OCI-LY1 (cell line): ENCODE results near the gene CETP.

Experiments
- H2AFZ ChIP-seq: fragments of 200-600 bp; sonication (generic), shearing (Covaris generic); 2 replicates; pipeline ENCODE4 v1.6.0; 2014; ENCODE audit warnings: antibody characterized with exemption, mild to moderate bottlenecking, low read length
- H3F3A ChIP-seq: fragments of 200-600 bp; sonication (generic), shearing (Covaris generic); 2 replicates; pipeline ENCODE4 v1.6.0; 2014; ENCODE audit warnings: mild to moderate bottlenecking, antibody characterized with exemption, low read length, moderate library complexity; ENCODE audit not compliant: insufficient read depth
- H3K27ac ChIP-seq: fragments of 200-600 bp; sonication (generic); 2 replicates; pipeline ENCODE4 v1.5.1; 2014; ENCODE audit warnings: low read length, mixed run types, mild to moderate bottlenecking, low read depth; ENCODE audit not compliant: poor library complexity, severe bottlenecking
- H3K27me3 ChIP-seq: fragments of 200-600 bp; sonication (generic); 2 replicates; pipeline ENCODE4 v1.6.0; 2014; ENCODE audit warnings: antibody characterized with exemption, mild to moderate bottlenecking, low read length, moderate library complexity; ENCODE audit not compliant: insufficient read depth
- H3K36me3 ChIP-seq: fragments of 200-600 bp; sonication (generic); 2 replicates; pipeline ENCODE4 v1.6.1; 2014; ENCODE audit warnings: mild to moderate bottlenecking, antibody characterized with exemption, low read length, moderate library complexity, mixed read lengths; ENCODE audit not compliant: insufficient read depth
- H3K4me1 ChIP-seq: fragments of 200-600 bp; sonication (generic); 2 replicates; pipeline ENCODE4 v1.5.1; 2014; ENCODE audit warnings: mild to moderate bottlenecking, low read length, moderate library complexity; ENCODE audit not compliant: insufficient read depth, severe bottlenecking
- H3K4me2 ChIP-seq: fragments of 200-600 bp; sonication (generic), shearing (Covaris generic); 2 replicates; pipeline ENCODE4 v1.6.1; 2014; ENCODE audit warnings: low read length
- H3K4me3 ChIP-seq: fragments of 200-600 bp; sonication (generic); 2 replicates; pipeline ENCODE4 v1.5.1; 2014; ENCODE audit warnings: low read length, low read depth, mild to moderate bottlenecking, mixed read lengths; ENCODE audit not compliant: poor library complexity, severe bottlenecking
- H3K79me2 ChIP-seq: fragments of 200-600 bp; shearing (Covaris generic); 2 replicates; pipeline ENCODE4 v1.6.1; 2016; ENCODE audit warnings: mixed run types, low read length, mixed read lengths; ENCODE audit not compliant: insufficient read depth
- H3K9ac ChIP-seq: fragments of 200-600 bp; sonication (generic), shearing (Covaris generic); 2 replicates; pipeline ENCODE4 v1.6.1; 2014; ENCODE audit warnings: mild to moderate bottlenecking, low read length, mixed read lengths
- H3K9me2 ChIP-seq: fragments of 200-600 bp; sonication (generic), shearing (Covaris generic); 2 replicates; pipeline ENCODE4 v1.6.1; 2014; ENCODE audit warnings: low read depth, mild to moderate bottlenecking, low read length, mixed read lengths
- H3K9me3 ChIP-seq: fragments of 200-600 bp; shearing (Covaris generic); 2 replicates; pipeline ENCODE4 v1.6.1; 2014; ENCODE audit warnings: low read length, mixed read lengths
- H4K20me1 ChIP-seq: fragments of 200-600 bp; sonication (generic), shearing (Covaris generic); 2 replicates; pipeline ENCODE4 v1.6.0; 2016; ENCODE audit warnings: mild to moderate bottlenecking, low read length; ENCODE audit not compliant: insufficient read depth
- EZH2 ChIP-seq: fragments of 200-600 bp; sonication (generic), shearing (Covaris generic); IDR thresholded peaks from 2 replicates; pipeline ENCODE4 v1.8.0; 2017; ENCODE audit warnings: borderline replicate concordance, mixed run types, mild to moderate bottlenecking, antibody characterized with exemption, low read length, moderate library complexity, mixed read lengths
- TF ChIP-seq, protein P1 (sequence below): fragments of 200-600 bp; sonication (generic), shearing (Covaris generic); IDR thresholded peaks from 2 replicates; pipeline ENCODE4 v1.5.1; 2017; ENCODE audit warnings: mild to moderate bottlenecking, antibody characterized with exemption, low read length, moderate library complexity, mixed read lengths

The CETP gene

DNA sequence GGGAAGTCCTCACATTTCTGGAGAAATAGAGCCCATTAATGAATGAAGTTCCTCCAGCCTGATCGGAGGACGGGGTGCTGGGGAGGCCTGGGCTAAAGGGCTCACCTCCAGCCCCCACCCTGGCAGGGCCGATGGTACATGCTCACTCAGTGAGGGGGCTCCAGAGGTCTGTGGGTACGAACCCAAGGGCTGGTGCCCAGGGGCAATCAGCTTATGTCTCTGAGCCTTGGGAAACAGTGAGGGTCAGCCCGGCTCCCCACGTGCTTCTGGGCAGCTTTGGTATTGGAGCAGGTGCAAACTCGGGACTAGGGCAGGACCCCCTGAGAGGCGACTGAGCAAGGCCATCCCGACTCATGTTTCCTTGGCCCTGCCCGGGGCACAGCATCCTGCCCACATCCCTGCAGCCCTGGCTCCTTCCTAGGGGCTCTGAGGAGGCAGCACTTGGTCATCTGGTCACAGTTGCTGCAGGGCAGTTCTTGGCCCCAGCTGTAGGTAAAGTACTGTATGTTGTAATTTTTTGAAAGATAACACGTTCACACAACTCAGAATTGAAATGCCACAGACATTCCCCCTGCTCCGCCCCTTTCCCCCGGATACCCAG lies 969 bp upstream of the CETP start:
- no peaks in the 10 kb centered on the region for H3K9me3 ChIP-seq
- H3K4me3 ChIP-seq = no peak overlapping the region
- no peak overlapping the region for H2AFZ ChIP-seq
- no peaks in the 10 kb centered on the region for H3K9me2 ChIP-seq
- H3F3A ChIP-seq = no peaks in the 10 kb centered on the region
- H3K9ac ChIP-seq = no peak overlapping the region
- H3K4me2 ChIP-seq = no peak overlapping the region
- H3K27ac ChIP-seq = no peak overlapping the region
- H3K27me3 ChIP-seq = peaks cover 5% of the 10 kb centered on the region; the same call in 1 of the 2 replicates
- H3K4me1 ChIP-seq = peaks cover 3% of the 10 kb centered on the region
- H3K79me2 ChIP-seq = no peaks in the 10 kb centered on the region
- TF ChIP-seq, protein P1, sequence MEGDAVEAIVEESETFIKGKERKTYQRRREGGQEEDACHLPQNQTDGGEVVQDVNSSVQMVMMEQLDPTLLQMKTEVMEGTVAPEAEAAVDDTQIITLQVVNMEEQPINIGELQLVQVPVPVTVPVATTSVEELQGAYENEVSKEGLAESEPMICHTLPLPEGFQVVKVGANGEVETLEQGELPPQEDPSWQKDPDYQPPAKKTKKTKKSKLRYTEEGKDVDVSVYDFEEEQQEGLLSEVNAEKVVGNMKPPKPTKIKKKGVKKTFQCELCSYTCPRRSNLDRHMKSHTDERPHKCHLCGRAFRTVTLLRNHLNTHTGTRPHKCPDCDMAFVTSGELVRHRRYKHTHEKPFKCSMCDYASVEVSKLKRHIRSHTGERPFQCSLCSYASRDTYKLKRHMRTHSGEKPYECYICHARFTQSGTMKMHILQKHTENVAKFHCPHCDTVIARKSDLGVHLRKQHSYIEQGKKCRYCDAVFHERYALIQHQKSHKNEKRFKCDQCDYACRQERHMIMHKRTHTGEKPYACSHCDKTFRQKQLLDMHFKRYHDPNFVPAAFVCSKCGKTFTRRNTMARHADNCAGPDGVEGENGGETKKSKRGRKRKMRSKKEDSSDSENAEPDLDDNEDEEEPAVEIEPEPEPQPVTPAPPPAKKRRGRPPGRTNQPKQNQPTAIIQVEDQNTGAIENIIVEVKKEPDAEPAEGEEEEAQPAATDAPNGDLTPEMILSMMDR = no peak
- TF ChIP-seq EZH2 = no peak
- H4K20me1 ChIP-seq = no peaks in the 10 kb centered on the region
- H3K36me3 ChIP-seq = no peaks in the 10 kb centered on the region

DNA sequence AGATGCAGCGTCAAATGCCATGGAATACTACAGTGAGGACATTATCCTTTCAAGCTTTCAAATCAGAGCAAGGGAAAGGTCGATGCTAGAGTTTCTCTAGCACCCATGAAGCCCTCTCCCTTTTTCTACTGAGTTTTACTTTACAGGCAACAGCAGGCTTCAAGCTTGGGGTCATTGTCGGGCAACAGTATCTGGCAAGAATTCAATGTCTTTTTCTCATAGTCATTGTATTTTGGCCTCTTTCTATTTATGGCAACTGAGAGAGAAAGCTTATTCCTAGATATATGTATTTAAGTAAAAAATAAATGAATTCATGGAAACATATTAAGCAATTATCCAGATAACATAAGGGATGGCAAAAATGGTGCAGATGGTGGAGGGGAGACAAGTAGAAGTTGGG lies 364 bp upstream of the CETP start:
- no peak overlapping the region for H3K27ac ChIP-seq
- no peaks in the 10 kb centered on the region for H3K79me2 ChIP-seq
- H4K20me1 ChIP-seq = no peaks in the 10 kb centered on the region
- H3K36me3 ChIP-seq = no peaks in the 10 kb centered on the region
- no peak overlapping the region for H2AFZ ChIP-seq
- H3K4me2 ChIP-seq = no peak overlapping the region
- no peaks in the 10 kb centered on the region for H3K9me3 ChIP-seq
- H3K4me3 ChIP-seq = no peak overlapping the region
- H3K9me2 ChIP-seq = no peaks in the 10 kb centered on the region
- peaks cover 5% of the 10 kb centered on the region; the same call in 1 of the 2 replicates for H3K27me3 ChIP-seq
- TF ChIP-seq EZH2 = no peak
- TF ChIP-seq, protein P1 = no peak
- peaks cover 3% of the 10 kb centered on the region for H3K4me1 ChIP-seq
- H3K9ac ChIP-seq = no peak overlapping the region
- H3F3A ChIP-seq = no peaks in the 10 kb centered on the region

DNA sequence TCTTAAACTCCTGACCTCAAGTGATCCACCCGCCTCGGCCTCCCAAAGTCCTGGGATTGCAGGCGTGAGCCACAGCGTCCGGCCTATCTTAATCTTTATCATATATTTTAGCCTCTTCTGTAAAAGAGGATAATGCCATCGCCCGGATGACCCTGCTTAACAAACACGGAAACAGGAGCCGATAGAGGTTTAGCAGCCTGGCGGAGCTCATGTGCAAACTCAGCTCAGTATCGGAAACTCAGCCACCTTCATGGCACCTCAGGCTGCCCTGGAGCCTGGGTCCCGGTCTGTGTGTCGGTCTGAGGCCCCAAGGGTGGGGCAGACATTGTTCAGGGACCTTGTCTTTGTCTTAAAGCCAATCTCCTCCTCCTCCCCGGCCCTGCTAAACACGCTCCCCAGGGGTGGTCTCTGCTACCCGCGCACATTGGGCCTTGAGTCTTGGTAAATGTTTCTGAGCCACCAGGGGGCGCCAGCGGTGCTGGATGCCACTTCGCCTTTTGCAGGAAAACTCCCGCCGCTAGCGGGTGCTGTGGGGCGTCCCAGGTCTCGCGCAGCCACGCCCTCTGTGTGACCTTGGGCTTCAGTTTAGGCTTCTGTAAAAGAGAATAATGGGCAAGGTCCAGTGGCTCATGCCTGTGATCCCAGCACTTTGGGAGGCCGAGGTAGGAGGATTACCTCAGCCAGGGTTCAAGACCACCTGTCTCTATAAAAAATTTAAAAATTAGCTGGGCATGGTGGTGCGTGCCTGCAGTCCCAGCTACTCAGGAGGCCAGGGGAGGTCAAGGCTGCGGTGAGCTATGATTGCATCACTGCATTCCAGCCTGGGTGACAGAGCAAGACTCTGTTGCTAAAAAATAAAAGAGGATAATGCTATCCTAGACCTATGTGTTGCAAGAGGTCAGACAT lies 2.7 kb downstream of the CETP start:
- Histone ChIP-seq H4K20me1 (no peaks in the 10 kb centered on the region), H3K4me3 (no peak overlapping the region), H3K9me3 (no peaks in the 10 kb centered on the region), H3K36me3 (no peaks in the 10 kb centered on the region), H2AFZ (no peak overlapping the region), H3K9me2 (no peaks in the 10 kb centered on the region), H3K4me2 (peak overlapping the region; percentile 62), H3F3A (no peaks in the 10 kb centered on the region), H3K79me2 (no peaks in the 10 kb centered on the region), H3K9ac (0 out of 2 replicates have a peak overlapping the region, but pooled peaks have one; percentile 41), H3K27ac (no peak overlapping the region), H3K4me1 (peaks cover 3% of the 10 kb centered on the region), H3K27me3 (peaks cover 5% of the 10 kb centered on the region; the same call in 1 of the 2 replicates)
- TF ChIP-seq EZH2 = no peak
- TF ChIP-seq, protein P1 = peak; percentile 100
